ENCODE results near the gene IFRD1. TPM values are rescaled to one million over a fixed set of nuclear protein-coding genes. Genes with fewer than 3 reads are reported as not detected.
A peak's percentile ranks its signal among the peaks of the same experiment; 100 is the strongest.

Gene IFRD1
- polyA plus RNA-seq, 1 experiment, result 46.9 TPM

- no peaks in the 10 kb centered on the region for H3K9me3 ChIP-seq (ENCODE audit: control insufficient read depth, insufficient read depth, low read length)
- ChIA-PET CTCF (interaction anchor here (0.7 to 1.5 kb wide), 5 partner anchors 10 to 912 kb away, joined by 3 to 4 read pairs (median 3); no protein-coding TSS in a partner anchor), POLR2A (interaction anchor here (0.5 to 1.8 kb wide), 3 partner anchors 12 to 60 kb away, joined by 3 to 5 read pairs (median 3); partner anchors contain the start of gene IFRD1)
- no peak for TF ChIP-seq CTCF (IDR thresholded peaks at IDR 0.05; ENCODE audit: low read depth, low read length)
- peak overlapping the region; percentile 59 for H3K27ac ChIP-seq (ENCODE audit: low read depth, low read length)
- peak overlapping the region; percentile 18; the same call in 1 of the 2 replicates for H3K4me3 ChIP-seq (ENCODE audit: low read depth, low read length)
- DNase-seq (ENCODE audit: low read depth, low spot score), result peak; percentile 30
- H3K27me3 ChIP-seq (ENCODE audit: control insufficient read depth, insufficient read depth, low read length), result no peaks in the 10 kb centered on the region
Observed at GRCh38 chr7:112510001-112510742, 59.9 kb downstream of the IFRD1 start.

GRCh38 chr7:112510743-112511110, 60.5 kb downstream of the IFRD1 start:
- H3K9me3 ChIP-seq (ENCODE audit: control insufficient read depth, insufficient read depth, low read length), result no peaks in the 10 kb centered on the region
- no peak for TF ChIP-seq CTCF (IDR thresholded peaks at IDR 0.05; ENCODE audit: low read depth, low read length)
- H3K27me3 ChIP-seq (ENCODE audit: control insufficient read depth, insufficient read depth, low read length), result no peaks in the 10 kb centered on the region
- POLR2A ChIA-PET, result interaction anchor here (1.0 to 1.8 kb wide), 2 partner anchors 60 to 61 kb away, joined by 3 to 5 read pairs; partner anchors contain the start of gene IFRD1
- H3K27ac ChIP-seq (ENCODE audit: low read depth, low read length), result no peak overlapping the region
- H3K4me3 ChIP-seq (ENCODE audit: low read depth, low read length), result no peak overlapping the region
- CTCF ChIA-PET, result interaction anchor here (0.7 to 1.5 kb wide), 3 partner anchors 10 to 769 kb away, joined by 3 to 4 read pairs (median 3); no protein-coding TSS in a partner anchor
- DNase-seq (ENCODE audit: low read depth, low spot score), result no peak

- Histone ChIP-seq H3K9me3 (ENCODE audit: control insufficient read depth, insufficient read depth, low read length) (no peaks in the 10 kb centered on the region), H3K27ac (ENCODE audit: low read depth, low read length) (no peak overlapping the region), H3K4me3 (ENCODE audit: low read depth, low read length) (no peak overlapping the region), H3K27me3 (ENCODE audit: control insufficient read depth, insufficient read depth, low read length) (no peaks in the 10 kb centered on the region)
- no peak for TF ChIP-seq CTCF (IDR thresholded peaks at IDR 0.05; ENCODE audit: low read depth, low read length)
- ChIA-PET POLR2A (no interaction called here), CTCF (no interaction called here)
- DNase-seq (ENCODE audit: low read depth, low spot score), result no peak
Observed at GRCh38 chr7:112511451-112512202, 61.4 kb downstream of the IFRD1 start.

- DNase-seq (ENCODE audit: low read depth, low spot score), result no peak
- TF ChIP-seq CTCF (IDR thresholded peaks at IDR 0.05; ENCODE audit: low read depth, low read length), result no peak
- POLR2A ChIA-PET, result no interaction called here
- Histone ChIP-seq H3K9me3 (ENCODE audit: control insufficient read depth, insufficient read depth, low read length) (no peaks in the 10 kb centered on the region), H3K4me3 (ENCODE audit: low read depth, low read length) (no peak overlapping the region), H3K27me3 (ENCODE audit: control insufficient read depth, insufficient read depth, low read length) (peaks cover 6% of the 10 kb centered on the region), H3K27ac (ENCODE audit: low read depth, low read length) (no peak overlapping the region)
- CTCF ChIA-PET, result no interaction called here
Observed at GRCh38 chr7:112512451-112513210, 62.4 kb downstream of the IFRD1 start.
